HG02970 (cell line): Measurements from ENCODE around the gene LEMD2.

Experiments used
- ATAC-seq: cut with Tn5 transposase; IDR thresholded peaks from one replicate; pipeline ENCODE4 v1.9.1; 2021; ENCODE audit warnings: mild to moderate bottlenecking, moderate library complexity, moderate number of reproducible peaks; ENCODE audit not compliant: unreplicated experiment, low FRiP score

Gene LEMD2

GRCh38 chr6:33777398-33778388 lies 11.2 kb downstream of the LEMD2 start:
- no peak for ATAC-seq

- no peak for ATAC-seq
These were observed 12.2 kb downstream of the LEMD2 start for GRCh38 chr6:33776764-33777163.

- no peak for ATAC-seq
These were observed 12.7 kb downstream of the LEMD2 start for GRCh38 chr6:33776186-33776585.

- ATAC-seq: no peak
These were observed 14.2 kb downstream of the LEMD2 start for GRCh38 chr6:33774774-33775173.

GRCh38 chr6:33772902-33773472 lies 15.9 kb downstream of the LEMD2 start:
- no peak for ATAC-seq

GRCh38 chr6:33772082-33772830 lies 16.7 kb downstream of the LEMD2 start:
- no peak for ATAC-seq

GRCh38 chr6:33771146-33772081 lies 17.5 kb downstream of the LEMD2 start:
- ATAC-seq: no peak

GRCh38 chr6:33770833-33771145 lies 18.1 kb downstream of the LEMD2 start:
- ATAC-seq: no peak

GRCh38 chr6:33770124-33770832 lies 18.7 kb downstream of the LEMD2 start:
- ATAC-seq: no peak

- no peak for ATAC-seq
These were observed 19.6 kb downstream of the LEMD2 start for GRCh38 chr6:33769248-33769821.

- ATAC-seq: no peak
These were observed 20.2 kb downstream of the LEMD2 start for GRCh38 chr6:33768644-33769120.

- ATAC-seq: no peak
These were observed 21.7 kb downstream of the LEMD2 start for GRCh38 chr6:33766921-33767907.

- no peak for ATAC-seq
These were observed 23.6 kb downstream of the LEMD2 start for GRCh38 chr6:33765368-33765767.

- no peak for ATAC-seq
These were observed 24.9 kb downstream of the LEMD2 start for GRCh38 chr6:33764036-33764435.

GRCh38 chr6:33763483-33763882 lies 25.4 kb downstream of the LEMD2 start:
- no peak for ATAC-seq

GRCh38 chr6:33762713-33763112 lies 26.2 kb downstream of the LEMD2 start:
- ATAC-seq: no peak

GRCh38 chr6:33761922-33762629 lies 26.9 kb downstream of the LEMD2 start:
- no peak for ATAC-seq
